KMS-11 (cell line): ENCODE measurements around the gene MAPT.

Experiments used
- H2AFZ ChIP-seq: fragments of 200-600 bp; sonication (generic); 2 replicates; pipeline ENCODE4 v1.6.1; 2016; ENCODE audit warnings: antibody characterized with exemption, mixed run types, low read depth
- H3K27ac ChIP-seq: fragments of 200-600 bp; sonication (generic); 2 replicates; pipeline ENCODE4 v1.6.1; 2016; ENCODE audit warnings: mild to moderate bottlenecking, mixed run types
- H3K27me3 ChIP-seq: fragments of 200-600 bp; sonication (generic); 2 replicates; pipeline ENCODE4 v1.6.1; 2017; ENCODE audit warnings: mild to moderate bottlenecking, low read depth, mixed run types, moderate library complexity; ENCODE audit not compliant: insufficient read depth
- H3K36me3 ChIP-seq: fragments of 200-600 bp; sonication (generic); 2 replicates; pipeline ENCODE4 v1.6.1; 2017; ENCODE audit warnings: mild to moderate bottlenecking, mixed run types; ENCODE audit not compliant: insufficient read depth
- H3K4me1 ChIP-seq: fragments of 200-600 bp; sonication (generic); 2 replicates; pipeline ENCODE4 v1.6.1; 2016; ENCODE audit warnings: mild to moderate bottlenecking, low read depth, mixed run types; ENCODE audit not compliant: poor library complexity, severe bottlenecking
- H3K4me2 ChIP-seq: fragments of 200-600 bp; sonication (generic); 2 replicates; pipeline ENCODE4 v1.7.0; 2016; ENCODE audit warnings: mild to moderate bottlenecking, mixed run types
- H3K4me3 ChIP-seq: fragments of 200-600 bp; sonication (generic); IDR thresholded peaks from 2 replicates; pipeline ENCODE4 v1.6.1; 2017; ENCODE audit warnings: low read depth, low read length, mixed read lengths; ENCODE audit not compliant: insufficient read depth
- H3K79me2 ChIP-seq: fragments of 200-600 bp; sonication (generic); 2 replicates; pipeline ENCODE4 v1.6.1; 2016; ENCODE audit warnings: low read depth, mixed run types; ENCODE audit not compliant: insufficient read depth
- H3K9ac ChIP-seq: fragments of 200-600 bp; sonication (generic); 2 replicates; pipeline ENCODE4 v1.6.1; 2016; ENCODE audit warnings: mild to moderate bottlenecking, mixed run types
- H4K20me1 ChIP-seq: fragments of 200-600 bp; sonication (generic); 2 replicates; pipeline ENCODE4 v1.6.1; 2016; ENCODE audit warnings: mild to moderate bottlenecking, mixed run types; ENCODE audit not compliant: insufficient read depth
- CTCF ChIP-seq: fragments of 200-600 bp; sonication (generic); conservative IDR thresholded peaks from 2 replicates; pipeline ENCODE4 v1.6.1; 2017; ENCODE audit warnings: low read depth, mild to moderate bottlenecking, antibody characterized with exemption, low read length, moderate library complexity, mixed read lengths

MAPT gene

GRCh38 chr17:46056800-46057304 lies 162.5 kb downstream of the MAPT start:
- H3K4me3 ChIP-seq, result no peak overlapping the region
- TF ChIP-seq CTCF, result no peak
- peaks cover 59% of the 10 kb centered on the region for H3K4me1 ChIP-seq
- no peak overlapping the region for H3K4me2 ChIP-seq
- peaks cover 22% of the 10 kb centered on the region; the same call in 1 of the 2 replicates for H3K79me2 ChIP-seq
- no peaks in the 10 kb centered on the region for H3K36me3 ChIP-seq
- H4K20me1 ChIP-seq, result no peaks in the 10 kb centered on the region
- H3K9ac ChIP-seq, result no peak overlapping the region
- H2AFZ ChIP-seq, result no peak overlapping the region
- H3K27me3 ChIP-seq, result no peaks in the 10 kb centered on the region
- H3K27ac ChIP-seq, result no peak overlapping the region

DNA sequence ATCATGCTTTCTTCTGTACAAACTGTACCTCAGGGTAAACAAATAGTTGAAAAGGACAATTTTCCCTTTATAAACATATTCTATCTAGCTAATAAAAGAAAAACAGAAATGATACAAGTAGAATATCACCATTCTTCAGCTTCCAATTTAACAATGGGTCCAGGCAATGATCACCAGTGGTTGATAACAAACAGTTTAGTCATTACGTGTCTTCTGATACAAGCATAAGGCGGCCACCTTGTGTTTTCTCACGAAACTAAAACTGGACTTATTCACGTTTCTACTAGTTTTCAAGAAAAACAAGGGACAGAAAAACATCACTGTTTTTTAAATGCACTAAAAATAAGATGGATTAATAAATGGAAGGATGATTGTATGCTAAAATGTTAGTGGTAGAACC lies 163.0 kb downstream of the MAPT start:
- no peak overlapping the region; the same call in 1 of the 2 replicates for H3K4me2 ChIP-seq
- no peak overlapping the region for H3K9ac ChIP-seq
- H2AFZ ChIP-seq, result no peak overlapping the region
- H3K4me3 ChIP-seq, result no peak overlapping the region
- TF ChIP-seq CTCF, result no peak
- no peak overlapping the region; the same call in 1 of the 2 replicates for H3K27ac ChIP-seq
- no peaks in the 10 kb centered on the region for H4K20me1 ChIP-seq
- H3K27me3 ChIP-seq, result no peaks in the 10 kb centered on the region
- no peaks in the 10 kb centered on the region for H3K36me3 ChIP-seq
- H3K4me1 ChIP-seq, result peaks cover 54% of the 10 kb centered on the region
- H3K79me2 ChIP-seq, result peaks cover 22% of the 10 kb centered on the region; the same call in 1 of the 2 replicates

DNA sequence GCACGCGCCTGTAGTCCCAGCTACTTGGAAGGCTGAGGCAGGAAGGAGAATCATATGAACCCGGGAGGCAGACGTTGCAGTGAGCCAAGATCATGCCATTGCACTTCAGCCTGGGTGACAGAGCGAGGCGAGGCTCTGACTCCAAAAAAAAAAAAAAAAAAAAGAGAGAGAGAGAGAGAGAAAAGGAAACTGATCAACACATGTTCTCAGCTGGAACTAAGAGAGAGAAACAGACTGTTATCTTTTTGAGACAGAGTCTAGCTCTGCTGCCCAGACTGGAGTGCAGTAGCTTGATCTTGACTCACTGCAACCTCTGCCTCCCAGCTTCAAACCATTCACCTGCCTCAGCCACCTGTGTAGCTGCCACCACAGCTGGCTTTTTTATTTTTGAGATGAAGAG lies 165.1 kb downstream of the MAPT start:
- H3K9ac ChIP-seq, result no peak overlapping the region
- TF ChIP-seq CTCF, result no peak
- H3K4me1 ChIP-seq, result peaks cover 48% of the 10 kb centered on the region
- no peak overlapping the region for H2AFZ ChIP-seq
- no peaks in the 10 kb centered on the region for H4K20me1 ChIP-seq
- no peak overlapping the region for H3K4me2 ChIP-seq
- no peaks in the 10 kb centered on the region for H3K36me3 ChIP-seq
- H3K27ac ChIP-seq, result no peak overlapping the region
- H3K4me3 ChIP-seq, result no peak overlapping the region
- no peaks in the 10 kb centered on the region for H3K27me3 ChIP-seq
- H3K79me2 ChIP-seq, result peaks cover 13% of the 10 kb centered on the region; the same call in 1 of the 2 replicates

DNA sequence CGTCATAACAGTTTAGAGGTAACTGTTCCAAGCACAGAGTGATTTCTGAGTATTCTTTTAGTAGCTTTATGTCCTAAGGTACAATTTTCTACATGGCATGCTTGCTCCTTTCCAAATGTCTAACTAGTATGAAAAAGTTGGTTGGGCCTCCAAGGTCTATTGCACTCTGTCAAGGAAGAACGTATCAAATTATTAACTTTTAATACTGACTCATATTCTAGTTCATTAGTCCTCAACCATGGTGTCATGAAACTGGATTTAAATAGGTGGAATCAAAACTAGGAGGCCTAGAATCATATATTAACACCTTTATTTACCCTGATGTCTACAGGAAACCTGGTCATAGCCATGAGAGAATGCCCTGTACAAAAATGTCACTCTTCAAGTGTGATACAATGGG lies 166.1 kb downstream of the MAPT start:
- H3K4me3 ChIP-seq, result no peak overlapping the region
- no peak for TF ChIP-seq CTCF
- H3K27me3 ChIP-seq, result no peaks in the 10 kb centered on the region
- H2AFZ ChIP-seq, result no peak overlapping the region
- no peaks in the 10 kb centered on the region for H4K20me1 ChIP-seq
- no peak overlapping the region for H3K9ac ChIP-seq
- H3K4me2 ChIP-seq, result no peak overlapping the region
- H3K27ac ChIP-seq, result no peak overlapping the region
- H3K36me3 ChIP-seq, result no peaks in the 10 kb centered on the region
- H3K4me1 ChIP-seq, result peaks cover 49% of the 10 kb centered on the region
- H3K79me2 ChIP-seq, result peaks cover 12% of the 10 kb centered on the region; the same call in 1 of the 2 replicates
